RPMI8226 (cell line): Measurements from ENCODE around the gene RAB43.
"Not testable (repeated sequence)": the region's sequence is repeated elsewhere in the genome, so short reads cannot be mapped to it uniquely, and the experiment has no call there.

Experiments
- DNase-seq: peaks from one replicate; pipeline ENCODE4 v3.0.0-alpha.2; 2015

Gene RAB43

GRCh38 chr3:129087904-129088303 is 33.7 kb downstream of the RAB43 start:
- not testable (repeated sequence) for DNase-seq

- no peak for DNase-seq
Observed at GRCh38 chr3:129087138-129087702, 34.4 kb downstream of the RAB43 start.

- no peak for DNase-seq
Observed at GRCh38 chr3:129085818-129086217, 35.8 kb downstream of the RAB43 start.

- DNase-seq: no peak
Observed at GRCh38 chr3:129085165-129085715, 36.4 kb downstream of the RAB43 start.

GRCh38 chr3:129084501-129084900 is 37.1 kb downstream of the RAB43 start:
- no peak for DNase-seq

- no peak for DNase-seq
Observed at GRCh38 chr3:129082026-129082425, 39.6 kb downstream of the RAB43 start.

- no peak for DNase-seq
Observed at GRCh38 chr3:129081503-129081902, 40.1 kb downstream of the RAB43 start.

- DNase-seq: no peak
Observed at GRCh38 chr3:129078510-129078909, 43.1 kb downstream of the RAB43 start.

- DNase-seq: no peak
Observed at GRCh38 chr3:129077222-129077621, 44.4 kb downstream of the RAB43 start.

- no peak for DNase-seq
Observed at GRCh38 chr3:129070086-129070885, 51.3 kb downstream of the RAB43 start.

GRCh38 chr3:129069313-129070085 is 52.1 kb downstream of the RAB43 start:
- not testable (repeated sequence) for DNase-seq

- no peak for DNase-seq
Observed at GRCh38 chr3:129068291-129068886, 53.2 kb downstream of the RAB43 start.

- DNase-seq: not testable (repeated sequence)
Observed at GRCh38 chr3:129067719-129068118, 53.9 kb downstream of the RAB43 start.

- no peak for DNase-seq
Observed at GRCh38 chr3:129065720-129066073, 55.9 kb downstream of the RAB43 start.

GRCh38 chr3:129065016-129065719 is 56.4 kb downstream of the RAB43 start:
- no peak for DNase-seq

- DNase-seq: no peak
Observed at GRCh38 chr3:129063841-129064482, 57.6 kb downstream of the RAB43 start.

GRCh38 chr3:129063091-129063640 is 58.4 kb downstream of the RAB43 start:
- no peak for DNase-seq

GRCh38 chr3:129061888-129062834 is 59.4 kb downstream of the RAB43 start:
- DNase-seq: no peak

- no peak for DNase-seq
Observed at GRCh38 chr3:129061023-129061887, 60.3 kb downstream of the RAB43 start.
